Measurements from ENCODE around the gene ASB7.

ASB7 gene

DNA sequence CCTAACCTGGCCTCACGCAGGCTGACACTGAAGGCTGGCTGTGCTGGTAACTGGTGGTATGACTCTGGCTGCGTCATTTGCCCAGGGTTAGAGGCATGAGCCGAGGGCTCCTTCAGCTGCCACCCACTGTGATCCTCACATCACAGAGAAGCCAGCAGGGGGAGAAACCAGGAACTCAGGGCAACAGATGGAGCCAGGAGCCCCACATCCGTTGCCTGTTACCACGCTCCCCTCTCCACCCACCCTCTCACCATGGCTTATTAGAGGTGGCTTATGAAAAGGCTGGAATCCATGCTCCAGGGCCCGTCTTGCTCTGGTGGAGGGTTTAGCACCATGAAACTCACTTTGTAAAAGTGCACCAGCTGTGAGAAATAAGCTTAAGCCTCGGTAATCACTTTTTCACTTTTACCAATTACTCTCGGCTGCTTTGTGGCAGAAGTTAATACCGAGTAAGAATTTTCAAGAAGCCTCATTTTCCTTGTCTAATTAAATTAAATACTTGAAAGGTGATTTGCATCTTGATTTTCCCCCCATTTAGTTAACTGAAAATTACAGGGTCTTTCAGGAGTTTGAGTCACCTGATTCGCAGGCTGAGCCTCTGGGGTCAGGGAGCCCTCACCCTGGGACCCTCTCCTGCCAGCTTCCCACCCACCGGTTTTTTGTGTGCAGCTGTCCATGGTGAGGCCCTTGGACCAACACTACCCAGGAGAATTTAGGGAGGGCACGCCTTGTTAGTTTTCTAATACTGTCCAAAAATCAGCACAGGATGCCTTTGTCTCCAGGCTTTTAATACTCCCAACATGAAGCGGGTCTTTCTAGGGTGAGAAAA, 60.9 kb downstream of the ASB7 start:
- Histone ChIP-seq H3K9me3 (replicated peaks; ENCODE audit: insufficient read depth, low read length) (no peaks in the 10 kb centered on the region), H4K20me1 (ENCODE audit: insufficient read depth, low read length) (no peaks in the 10 kb centered on the region), H3F3A (ENCODE audit: insufficient read depth, low read length) (no peaks in the 10 kb centered on the region), H2AFZ (ENCODE audit: low read length) (no peak overlapping the region), H3K27ac (ENCODE audit: low read length) (no peak overlapping the region), H3K36me3 (replicated peaks; ENCODE audit: insufficient read depth, low read length) (no peaks in the 10 kb centered on the region), H3K9me2 (replicated peaks; ENCODE audit: insufficient read depth, low read length) (no peaks in the 10 kb centered on the region), H3K9ac (ENCODE audit: low read length) (no peak overlapping the region), H3K4me1 (ENCODE audit: low read length) (no peaks in the 10 kb centered on the region), H3K27me3 (replicated peaks; ENCODE audit: insufficient read depth, low read length) (no peaks in the 10 kb centered on the region), H3K79me2 (ENCODE audit: low read length) (no peaks in the 10 kb centered on the region), H3K4me2 (ENCODE audit: low read depth, low read length) (no peak overlapping the region), H3K4me3 (ENCODE audit: low read length) (no peak overlapping the region)
- TF ChIP-seq EZH2phosphoT487 (IDR thresholded peaks at IDR 0.05; ENCODE audit: low read length) (no peak), EZH2 (optimal IDR thresholded peaks at IDR 0.05; ENCODE audit: low read depth, low read length) (no peak)
- TF ChIP-seq, protein P1, sequence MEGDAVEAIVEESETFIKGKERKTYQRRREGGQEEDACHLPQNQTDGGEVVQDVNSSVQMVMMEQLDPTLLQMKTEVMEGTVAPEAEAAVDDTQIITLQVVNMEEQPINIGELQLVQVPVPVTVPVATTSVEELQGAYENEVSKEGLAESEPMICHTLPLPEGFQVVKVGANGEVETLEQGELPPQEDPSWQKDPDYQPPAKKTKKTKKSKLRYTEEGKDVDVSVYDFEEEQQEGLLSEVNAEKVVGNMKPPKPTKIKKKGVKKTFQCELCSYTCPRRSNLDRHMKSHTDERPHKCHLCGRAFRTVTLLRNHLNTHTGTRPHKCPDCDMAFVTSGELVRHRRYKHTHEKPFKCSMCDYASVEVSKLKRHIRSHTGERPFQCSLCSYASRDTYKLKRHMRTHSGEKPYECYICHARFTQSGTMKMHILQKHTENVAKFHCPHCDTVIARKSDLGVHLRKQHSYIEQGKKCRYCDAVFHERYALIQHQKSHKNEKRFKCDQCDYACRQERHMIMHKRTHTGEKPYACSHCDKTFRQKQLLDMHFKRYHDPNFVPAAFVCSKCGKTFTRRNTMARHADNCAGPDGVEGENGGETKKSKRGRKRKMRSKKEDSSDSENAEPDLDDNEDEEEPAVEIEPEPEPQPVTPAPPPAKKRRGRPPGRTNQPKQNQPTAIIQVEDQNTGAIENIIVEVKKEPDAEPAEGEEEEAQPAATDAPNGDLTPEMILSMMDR (IDR thresholded peaks at IDR 0.05; ENCODE audit: low read length), result no peak
- no peak for DNase-seq

DNA sequence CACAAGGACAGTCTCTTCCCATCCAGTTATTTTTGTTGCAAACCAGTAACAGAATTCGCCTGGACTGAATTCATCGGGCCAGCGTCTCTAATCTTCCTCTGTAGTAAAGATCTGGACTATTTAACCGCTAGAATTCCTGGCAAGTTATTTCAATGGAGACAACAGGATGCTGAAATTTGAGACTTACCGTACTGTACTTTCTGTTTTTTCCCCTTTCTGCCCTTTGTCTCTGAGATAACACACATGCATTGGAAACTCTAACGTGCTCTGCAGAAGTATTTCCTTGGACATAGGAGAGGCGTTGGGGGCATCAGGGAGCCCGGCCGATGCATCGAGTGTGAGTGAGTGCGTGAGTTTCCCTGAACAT, 61.5 kb downstream of the ASB7 start:
- Histone ChIP-seq H3K9ac (ENCODE audit: low read length) (no peak overlapping the region), H3K27ac (ENCODE audit: low read length) (no peak overlapping the region), H3K36me3 (replicated peaks; ENCODE audit: insufficient read depth, low read length) (no peaks in the 10 kb centered on the region), H3K79me2 (ENCODE audit: low read length) (no peaks in the 10 kb centered on the region), H3K27me3 (replicated peaks; ENCODE audit: insufficient read depth, low read length) (no peaks in the 10 kb centered on the region), H3K4me3 (ENCODE audit: low read length) (no peak overlapping the region), H3K9me3 (replicated peaks; ENCODE audit: insufficient read depth, low read length) (no peaks in the 10 kb centered on the region), H2AFZ (ENCODE audit: low read length) (no peak overlapping the region), H3F3A (ENCODE audit: insufficient read depth, low read length) (no peaks in the 10 kb centered on the region), H3K4me2 (ENCODE audit: low read depth, low read length) (no peak overlapping the region), H3K4me1 (ENCODE audit: low read length) (no peaks in the 10 kb centered on the region), H3K9me2 (replicated peaks; ENCODE audit: insufficient read depth, low read length) (no peaks in the 10 kb centered on the region), H4K20me1 (ENCODE audit: insufficient read depth, low read length) (no peaks in the 10 kb centered on the region)
- TF ChIP-seq, protein P1 (IDR thresholded peaks at IDR 0.05; ENCODE audit: low read length), result no peak
- no peak for TF ChIP-seq EZH2phosphoT487 (IDR thresholded peaks at IDR 0.05; ENCODE audit: low read length)
- no peak for TF ChIP-seq EZH2 (optimal IDR thresholded peaks at IDR 0.05; ENCODE audit: low read depth, low read length)
- no peak for DNase-seq

DNA sequence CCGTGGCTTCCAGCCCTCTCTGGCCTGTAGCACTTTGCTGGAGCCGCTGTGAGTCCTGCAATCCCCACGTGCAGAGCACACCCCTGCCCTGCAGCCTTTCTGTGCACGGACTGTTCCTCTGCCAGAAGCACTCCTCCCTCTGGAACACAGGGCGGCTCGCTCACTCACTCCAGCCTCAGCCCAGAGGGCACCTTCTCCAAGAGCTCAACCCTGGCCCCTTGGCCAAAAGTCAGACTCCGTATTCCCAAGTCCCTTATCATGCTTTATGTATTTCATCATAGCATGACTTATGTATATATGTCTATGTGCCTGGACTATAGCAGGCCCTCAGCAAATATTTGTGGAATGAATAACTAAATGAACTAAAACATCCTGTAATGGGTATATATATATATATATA, 63.2 kb downstream of the ASB7 start:
- Histone ChIP-seq H3K9me2 (replicated peaks; ENCODE audit: insufficient read depth, low read length) (no peaks in the 10 kb centered on the region), H3K4me3 (ENCODE audit: low read length) (no peak overlapping the region), H3K9ac (ENCODE audit: low read length) (no peak overlapping the region), H3K27me3 (replicated peaks; ENCODE audit: insufficient read depth, low read length) (no peaks in the 10 kb centered on the region), H3K27ac (ENCODE audit: low read length) (no peak overlapping the region), H3K79me2 (ENCODE audit: low read length) (no peaks in the 10 kb centered on the region), H3K4me2 (ENCODE audit: low read depth, low read length) (no peak overlapping the region), H4K20me1 (ENCODE audit: insufficient read depth, low read length) (no peaks in the 10 kb centered on the region), H3F3A (ENCODE audit: insufficient read depth, low read length) (no peaks in the 10 kb centered on the region), H3K36me3 (replicated peaks; ENCODE audit: insufficient read depth, low read length) (no peaks in the 10 kb centered on the region), H3K9me3 (replicated peaks; ENCODE audit: insufficient read depth, low read length) (no peaks in the 10 kb centered on the region), H3K4me1 (ENCODE audit: low read length) (no peaks in the 10 kb centered on the region), H2AFZ (ENCODE audit: low read length) (no peak overlapping the region)
- DNase-seq, result no peak
- TF ChIP-seq EZH2 (optimal IDR thresholded peaks at IDR 0.05; ENCODE audit: low read depth, low read length), result no peak
- TF ChIP-seq, protein P1 (IDR thresholded peaks at IDR 0.05; ENCODE audit: low read length), result no peak
- no peak for TF ChIP-seq EZH2phosphoT487 (IDR thresholded peaks at IDR 0.05; ENCODE audit: low read length)
